Vein endothelial cell (primary cell): ENCODE results near the gene GOLGA8K. TPM values are rescaled to one million over a fixed set of nuclear protein-coding genes. Genes with fewer than 3 reads are reported as not detected.

Experiments used
- small RNA-seq: library from RNA; depleted of rRNA; stranded (forward); fragments of <200 nt; gene quantifications from one replicate; pipeline ENCODE3, GENCODE V24; 2012
- total RNA-seq: library from RNA; depleted of rRNA; stranded (reverse); fragments of >200 nt; gene quantifications from 2 replicates; pipeline ENCODE4 v1.2.3, GENCODE V29; 2012

The GOLGA8K gene
- 0.48 and 0.65 TPM in 2 replicates for total RNA-seq

GRCh38 chr15:32403192-32403591 lies at the start of gene GOLGA8K:
Gene GOLGA8K, minus strand, starts transcription at chr15:32403292. Its CDS starts 98 bp downstream, at chr15:32403194.

Small RNAs within 50 kb of the gene (small RNA-seq; reads per million reads assigned to genes)
- gene RF00096 (not detected), gene RN7SL185P (not detected), gene RN7SL539P (not detected)

Other genes starting within 250 kb of the GOLGA8K start
- gene GOLGA8O, start 52.3 kb upstream of the GOLGA8K start, total RNA-seq, result 0.67 TPM in 1 of 2 replicates, not detected in the other
- 1.3 and 1.8 TPM in 2 replicates for gene GOLGA8N, start 190.2 kb upstream of the GOLGA8K start, total RNA-seq
- 10.8 and 22.8 TPM in 2 replicates for gene ARHGAP11A, start 212.2 kb upstream of the GOLGA8K start, total RNA-seq
- 0.57 and 2.0 TPM in 2 replicates for gene SCG5, start 238.4 kb upstream of the GOLGA8K start, total RNA-seq